ENCODE data around the gene ZMAT2.
A peak's percentile ranks its signal among the peaks of the same experiment; 100 is the strongest.
"Not testable (repeated sequence)": the region's sequence is repeated elsewhere in the genome, so short reads cannot be mapped to it uniquely, and the experiment has no call there.

The ZMAT2 gene
- 100 to 148 reads per million in 2 experiments for total RNA-seq

GRCh38 chr5:140700177-140701144 is at the start of gene ZMAT2:
ZMAT2 (plus strand) TSS chr5:140700447; CDS start chr5:140700461, 14 bp downstream.
- DNase-seq (ENCODE audit: low read depth) = peak; percentile 90

GRCh38 chr5:140658870-140659269 is 41.4 kb upstream of the ZMAT2 start:
- no peak for DNase-seq (ENCODE audit: low read depth)

GRCh38 chr5:140660371-140660770 is 39.9 kb upstream of the ZMAT2 start:
- not testable (repeated sequence) for DNase-seq (ENCODE audit: low read depth)

DNA sequence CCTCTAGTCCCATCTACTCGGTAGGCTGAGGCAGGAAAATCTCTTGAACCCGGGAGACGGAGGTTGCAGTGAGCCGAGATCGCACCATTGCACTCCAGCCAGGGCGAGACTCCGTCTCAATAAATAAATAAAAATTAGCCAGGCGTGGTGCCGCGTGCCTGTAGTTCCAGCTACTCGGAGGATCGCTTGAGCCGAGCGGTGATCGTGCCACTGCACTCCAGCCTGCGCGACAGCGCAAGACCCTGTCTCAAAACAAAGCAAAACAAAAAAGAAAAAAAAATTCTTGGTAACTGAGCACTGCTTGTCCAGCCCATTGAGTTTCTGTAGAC is 36.3 kb upstream of the ZMAT2 start:
- DNase-seq (ENCODE audit: low read depth) = no peak

DNA sequence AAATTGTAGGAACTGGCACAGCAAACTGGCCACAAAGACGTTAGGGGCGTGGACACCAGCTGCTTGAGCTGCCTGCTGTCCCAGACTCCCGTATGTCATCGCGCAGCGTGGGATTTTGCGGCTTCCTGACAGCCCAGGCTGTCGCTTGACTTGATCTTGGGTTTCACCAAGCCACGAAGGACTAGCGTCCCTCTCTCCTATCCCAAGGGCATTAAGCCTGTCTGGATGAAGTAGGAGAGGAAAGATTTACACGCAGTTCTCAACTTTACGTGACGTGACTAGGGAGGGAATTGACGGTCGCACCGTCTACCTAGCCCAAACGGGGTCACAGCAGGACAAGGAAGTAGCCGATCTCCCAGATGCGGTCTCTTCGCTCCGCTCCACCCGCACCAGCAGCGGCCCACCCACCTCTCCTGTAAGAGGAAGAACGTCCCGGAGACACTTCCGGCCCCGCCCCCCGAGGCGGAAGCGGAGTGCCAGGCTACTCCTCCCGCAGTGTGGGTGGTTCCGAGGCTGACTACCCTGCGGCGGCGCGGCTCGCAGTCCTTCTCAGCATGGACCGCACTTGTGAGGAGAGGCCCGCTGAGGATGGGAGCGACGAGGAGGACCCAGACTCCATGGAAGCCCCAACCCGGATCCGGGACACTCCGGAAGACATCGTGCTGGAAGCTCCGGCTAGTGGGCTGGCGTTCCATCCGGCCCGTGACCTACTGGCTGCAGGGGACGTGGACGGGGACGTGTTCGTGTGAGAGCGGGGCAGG is 35.7 kb upstream of the ZMAT2 start, which contains the start of gene WDR55:
Gene WDR55 (plus strand): TSS at position 546 of the 761 bp plus-strand sequence. CDS start 9 bp downstream, at position 555.
- peak; percentile 93 for DNase-seq (ENCODE audit: low read depth)

GRCh38 chr5:140671035-140671434 is 29.2 kb upstream of the ZMAT2 start:
- DNase-seq (ENCODE audit: low read depth) = not testable (repeated sequence)

DNA sequence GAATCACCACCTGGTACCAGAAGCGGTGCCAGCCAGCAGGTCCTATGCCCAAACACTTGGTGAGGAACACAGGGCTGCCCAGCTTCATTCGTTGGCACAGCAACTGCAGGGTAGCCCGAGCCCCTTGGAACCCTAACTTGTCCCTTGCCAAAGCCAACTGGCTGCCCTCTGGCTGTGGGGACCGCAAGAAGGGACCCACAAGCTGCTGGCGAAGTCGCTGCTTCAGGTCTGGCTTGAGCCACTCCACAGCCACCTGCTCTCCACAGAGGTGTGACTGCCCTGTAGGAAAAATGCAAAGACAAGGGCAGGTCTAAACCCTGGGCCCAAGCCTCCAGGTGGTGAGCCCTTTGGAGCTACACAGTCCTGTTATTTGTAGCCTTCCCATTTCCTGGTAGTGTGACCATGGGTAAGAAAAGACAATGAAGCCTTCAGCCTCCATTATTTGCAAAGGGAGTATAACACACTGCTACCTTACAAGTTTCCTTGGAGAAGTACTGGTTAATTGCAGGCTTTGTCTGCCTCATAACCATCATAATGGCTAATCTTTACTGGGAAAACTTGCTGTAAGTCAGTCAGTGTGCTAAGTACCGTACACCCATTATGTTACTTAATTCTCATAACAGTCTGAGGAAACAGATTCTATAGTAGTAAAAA is 28.6 kb upstream of the ZMAT2 start:
- DNase-seq (ENCODE audit: low read depth) = no peak

GRCh38 chr5:140672455-140673186 is 27.6 kb upstream of the ZMAT2 start:
- no peak for DNase-seq (ENCODE audit: low read depth)

- no peak for DNase-seq (ENCODE audit: low read depth)
These were observed 26.9 kb upstream of the ZMAT2 start, which contains the start of gene DND1 for GRCh38 chr5:140673187-140673976. DND1 (minus strand) TSS chr5:140673576; CDS start chr5:140673542, 34 bp downstream.

DNA sequence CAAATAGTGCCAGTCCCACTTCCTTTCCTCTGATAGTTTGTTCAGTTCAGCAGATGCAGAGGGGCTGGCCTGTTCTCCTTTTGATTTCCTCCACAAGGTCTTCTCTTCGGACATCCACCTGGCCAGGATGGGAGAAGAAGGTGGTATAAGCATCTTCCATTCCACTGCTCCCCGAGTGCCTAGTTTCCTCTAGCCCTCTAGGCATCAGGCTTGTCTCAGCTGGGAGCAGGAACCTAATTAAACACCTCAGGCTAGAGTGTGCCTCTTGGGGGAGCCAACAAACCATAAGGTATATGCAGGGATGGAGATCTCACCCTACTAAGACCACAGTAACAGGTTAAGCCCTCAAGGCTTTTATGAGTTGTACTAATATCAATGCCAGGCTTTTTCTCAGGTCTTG is 26.0 kb upstream of the ZMAT2 start:
- no peak for DNase-seq (ENCODE audit: low read depth)

GRCh38 chr5:140674629-140675028 is 25.6 kb upstream of the ZMAT2 start:
- no peak for DNase-seq (ENCODE audit: low read depth)

GRCh38 chr5:140677947-140678346 is 22.3 kb upstream of the ZMAT2 start:
- no peak for DNase-seq (ENCODE audit: low read depth)

GRCh38 chr5:140678993-140679392 is 21.3 kb upstream of the ZMAT2 start:
- no peak for DNase-seq (ENCODE audit: low read depth)

GRCh38 chr5:140690376-140690932 is 9.8 kb upstream of the ZMAT2 start:
- no peak for DNase-seq (ENCODE audit: low read depth)

- DNase-seq (ENCODE audit: low read depth) = peak; percentile 72
These were observed 9.0 kb upstream of the ZMAT2 start, which contains the start of the genes HARS1 and HARS2 for GRCh38 chr5:140690941-140691924. HARS1 (minus strand) TSS chr5:140691370; CDS start chr5:140691304, 66 bp downstream. HARS2 (plus strand) TSS chr5:140691455; CDS start chr5:140691649, 194 bp downstream.

GRCh38 chr5:140694276-140694675 is 6.0 kb upstream of the ZMAT2 start:
- DNase-seq (ENCODE audit: low read depth) = no peak

DNA sequence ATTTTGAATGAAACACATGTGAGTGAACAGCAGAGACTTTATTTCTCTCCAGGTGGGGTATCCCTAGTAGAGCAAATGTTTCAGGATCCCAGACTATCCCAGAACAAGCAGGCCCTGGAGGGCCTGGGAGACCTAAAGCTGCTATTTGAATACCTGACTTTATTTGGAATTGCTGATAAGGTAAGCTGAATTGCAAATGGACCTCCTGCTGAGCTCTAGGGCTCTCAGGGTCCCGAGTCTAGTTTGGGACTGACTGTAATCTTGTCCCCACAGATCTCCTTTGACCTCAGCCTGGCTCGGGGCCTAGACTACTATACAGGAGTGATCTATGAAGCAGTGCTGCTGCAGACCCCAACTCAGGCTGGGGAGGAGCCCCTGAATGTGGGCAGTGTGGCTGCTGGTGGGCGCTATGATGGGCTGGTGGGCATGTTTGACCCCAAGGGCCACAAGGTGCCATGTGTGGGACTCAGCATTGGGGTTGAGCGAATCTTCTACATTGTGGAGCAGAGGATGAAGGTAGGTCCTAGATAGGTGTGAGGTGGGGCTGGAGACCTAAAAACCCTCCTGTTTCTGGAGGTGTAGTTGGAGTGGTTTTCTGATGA is 3.3 kb upstream of the ZMAT2 start:
- no peak for DNase-seq (ENCODE audit: low read depth)

- no peak for DNase-seq (ENCODE audit: low read depth)
These were observed 7.6 kb downstream of the ZMAT2 start for GRCh38 chr5:140707812-140708211.

Data from T follicular helper cell (primary cell).